CD8-positive, alpha-beta memory T cell (primary cell): ENCODE results near the gene KCNIP1. TPM values are rescaled to one million over a fixed set of nuclear protein-coding genes. Genes with fewer than 3 reads are reported as not detected.
A peak's percentile ranks its signal among the peaks of the same experiment; 100 is the strongest.

ENCODE experiments used
- CTCF ChIA-PET: fragments of 350-600 bp; sonication (Branson Sonifier 250); formaldehyde crosslinking; loops from one replicate; lab custom pipeline; 2021; ENCODE audit warnings: antibody characterized with exemption; lab: Charles Lee
- POLR2A ChIA-PET: fragments of 350-600 bp; sonication (Branson Sonifier 250); formaldehyde crosslinking; loops from one replicate; lab custom pipeline; 2021; ENCODE audit warnings: antibody characterized with exemption; lab: Charles Lee
- DNase-seq, 5 donors: peaks; one replicate each; pipeline versions ENCODE4 v3.0.0 to v3.0.0-alpha.2; 2020 to 2022; ENCODE audit warnings: mixed read lengths in 1 of 5
- H3K27ac ChIP-seq: one replicate; pipeline ENCODE4 v1.7.0; 2013; ENCODE audit warnings: low read depth, mild to moderate bottlenecking, low read length, moderate library complexity
- H3K27me3 ChIP-seq: 2 replicates; pipeline ENCODE4 v1.7.0; 2013; ENCODE audit warnings: low read length, mild to moderate bottlenecking; ENCODE audit not compliant: insufficient read depth, poor library complexity, severe bottlenecking
- H3K36me3 ChIP-seq: 2 replicates; pipeline ENCODE4 v1.7.0; 2013; ENCODE audit warnings: mild to moderate bottlenecking, low read length, moderate library complexity; ENCODE audit not compliant: insufficient read depth
- H3K4me1 ChIP-seq: 2 replicates; pipeline ENCODE4 v1.7.0; 2013; ENCODE audit warnings: mild to moderate bottlenecking, low read length, moderate library complexity; ENCODE audit not compliant: insufficient read depth
- H3K4me3 ChIP-seq: 2 replicates; pipeline ENCODE4 v1.7.0; 2013; ENCODE audit warnings: mild to moderate bottlenecking, low read length
- H3K9me3 ChIP-seq: 2 replicates; pipeline ENCODE4 v1.7.0; 2013; ENCODE audit warnings: mild to moderate bottlenecking, low read length
- H3K27ac Mint-ChIP-seq, 8 donors: one replicate each; pipeline ENCODE4 v1.8.0; 2020 to 2021; ENCODE audit warnings: mixed read lengths in 8 of 8, mild to moderate bottlenecking in 6 of 8, inconsistent platforms in 3 of 8, moderate library complexity in 3 of 8
- H3K27me3 Mint-ChIP-seq, 2 donors: one replicate each; pipeline ENCODE4 v1.8.0; 2020 to 2021; ENCODE audit warnings: mixed read lengths in 2 of 2, mild to moderate bottlenecking in 1 of 2, moderate library complexity in 1 of 2
- H3K36me3 Mint-ChIP-seq, 3 donors: one replicate each; pipeline ENCODE4 v1.8.0; 2020 to 2021; ENCODE audit warnings: mixed read lengths in 3 of 3, inconsistent platforms in 1 of 3, mild to moderate bottlenecking in 1 of 3
- H3K4me1 Mint-ChIP-seq, 3 donors: one replicate each; pipeline ENCODE4 v1.8.0; 2020 to 2021; ENCODE audit warnings: mixed read lengths in 3 of 3, inconsistent platforms in 1 of 3, mild to moderate bottlenecking in 1 of 3
- H3K4me3 Mint-ChIP-seq, 7 donors: one replicate each; pipeline ENCODE4 v1.8.0; 2020 to 2021; ENCODE audit warnings: mixed read lengths in 7 of 7, mild to moderate bottlenecking in 6 of 7, moderate library complexity in 4 of 7, inconsistent platforms in 2 of 7
- H3K9me3 Mint-ChIP-seq, 5 donors: one replicate each; pipeline ENCODE4 v1.8.0; 2020 to 2022; ENCODE audit warnings: mixed read lengths in 5 of 5, mild to moderate bottlenecking in 3 of 5, moderate library complexity in 2 of 5, inconsistent platforms in 1 of 5
- polyA plus RNA-seq: library from polyadenylated mRNA; unstranded; fragments of 300-500 nt; fragmentation: Illumina TruSeq; gene quantifications from one replicate; pipeline ENCODE4 v1.2.3, GENCODE V29; 2021
- total RNA-seq, 2 experiments: library from RNA; stranded (reverse); gene quantifications; one replicate each; pipeline ENCODE4 v1.2.3, GENCODE V29; 2021

KCNIP1 gene
- total and polyA plus RNA-seq, 3 experiments from 2014 or later: not detected

DNA sequence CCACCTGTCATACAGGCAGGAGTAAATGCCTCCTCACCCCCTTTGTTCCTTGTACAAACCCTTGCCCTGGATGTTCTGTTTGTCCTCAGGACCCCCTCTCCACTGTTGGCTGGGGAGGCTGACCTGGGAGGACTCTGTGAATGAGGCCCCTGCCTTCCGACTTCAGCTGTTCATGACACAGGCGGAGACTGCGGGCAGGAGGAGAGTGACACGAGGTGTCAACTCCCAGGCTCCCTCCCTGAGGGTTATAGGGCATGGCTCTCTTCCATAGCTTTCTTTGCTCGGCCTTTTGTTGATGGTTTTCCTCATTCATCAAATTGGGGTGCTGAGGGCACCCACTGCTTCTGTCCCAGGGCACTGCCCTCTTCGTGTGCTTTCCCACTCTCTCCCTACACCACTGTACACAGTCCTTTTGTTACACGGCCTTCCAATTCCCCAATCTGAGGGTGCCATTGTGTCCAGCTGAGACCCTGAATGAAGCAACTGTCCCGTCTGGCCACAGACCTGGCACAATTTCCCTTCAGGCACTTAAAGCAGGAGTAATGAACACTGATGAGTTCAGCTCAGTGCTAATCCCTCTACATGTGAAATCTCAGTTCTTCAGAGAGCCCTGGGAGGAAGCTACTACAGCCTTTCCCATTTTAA lies 33.8 kb downstream of the KCNIP1 start:
- H3K27me3 ChIP-seq: no peaks in the 10 kb centered on the region
- ChIA-PET POLR2A (no interaction called here), CTCF (no interaction called here)
- no peaks in the 10 kb centered on the region for H3K4me1 ChIP-seq
- no peak overlapping the region for H3K4me3 Mint-ChIP-seq
- H3K27me3 Mint-ChIP-seq: peaks cover 5 to 26% of the 10 kb centered on the region in 2 donors
- no peaks in the 10 kb centered on the region for H3K36me3 ChIP-seq
- no peaks in the 10 kb centered on the region for H3K9me3 ChIP-seq
- H3K36me3 Mint-ChIP-seq: no peaks in the 10 kb centered on the region
- H3K4me3 ChIP-seq: no peak overlapping the region
- no peak overlapping the region for H3K27ac Mint-ChIP-seq
- H3K27ac ChIP-seq: no peak overlapping the region
- no peak for DNase-seq
- H3K4me1 Mint-ChIP-seq: no peaks in the 10 kb centered on the region
- no peaks in the 10 kb centered on the region for H3K9me3 Mint-ChIP-seq

DNA sequence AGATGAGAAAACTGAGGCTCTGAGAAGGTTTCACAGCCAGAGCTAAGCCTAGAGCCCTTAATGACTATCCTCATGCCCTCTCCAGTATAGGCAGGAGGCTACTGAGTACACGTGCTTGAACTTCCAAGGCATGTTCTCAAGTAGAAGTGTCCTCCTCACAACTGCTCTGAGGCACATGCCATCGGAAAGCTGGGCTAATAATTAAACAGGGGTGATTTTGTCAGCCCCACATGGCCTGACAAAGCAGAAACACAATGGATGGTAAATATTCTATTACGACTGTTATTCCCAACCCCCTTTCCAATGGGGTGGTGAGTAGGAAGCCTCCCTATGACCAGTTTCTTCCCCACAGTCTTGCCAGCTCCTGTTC lies 34.3 kb downstream of the KCNIP1 start:
- no peaks in the 10 kb centered on the region for H3K9me3 Mint-ChIP-seq
- H3K9me3 ChIP-seq: no peaks in the 10 kb centered on the region
- H3K4me3 Mint-ChIP-seq: no peak overlapping the region
- no peak overlapping the region for H3K27ac ChIP-seq
- H3K36me3 ChIP-seq: no peaks in the 10 kb centered on the region
- H3K27me3 Mint-ChIP-seq: peaks cover 5 to 22% of the 10 kb centered on the region in 2 donors
- no peaks in the 10 kb centered on the region for H3K27me3 ChIP-seq
- ChIA-PET POLR2A (no interaction called here), CTCF (no interaction called here)
- no peaks in the 10 kb centered on the region for H3K4me1 Mint-ChIP-seq
- H3K4me3 ChIP-seq: no peak overlapping the region
- H3K27ac Mint-ChIP-seq: no peak overlapping the region
- H3K4me1 ChIP-seq: no peaks in the 10 kb centered on the region
- no peaks in the 10 kb centered on the region for H3K36me3 Mint-ChIP-seq
- DNase-seq: no peak

DNA sequence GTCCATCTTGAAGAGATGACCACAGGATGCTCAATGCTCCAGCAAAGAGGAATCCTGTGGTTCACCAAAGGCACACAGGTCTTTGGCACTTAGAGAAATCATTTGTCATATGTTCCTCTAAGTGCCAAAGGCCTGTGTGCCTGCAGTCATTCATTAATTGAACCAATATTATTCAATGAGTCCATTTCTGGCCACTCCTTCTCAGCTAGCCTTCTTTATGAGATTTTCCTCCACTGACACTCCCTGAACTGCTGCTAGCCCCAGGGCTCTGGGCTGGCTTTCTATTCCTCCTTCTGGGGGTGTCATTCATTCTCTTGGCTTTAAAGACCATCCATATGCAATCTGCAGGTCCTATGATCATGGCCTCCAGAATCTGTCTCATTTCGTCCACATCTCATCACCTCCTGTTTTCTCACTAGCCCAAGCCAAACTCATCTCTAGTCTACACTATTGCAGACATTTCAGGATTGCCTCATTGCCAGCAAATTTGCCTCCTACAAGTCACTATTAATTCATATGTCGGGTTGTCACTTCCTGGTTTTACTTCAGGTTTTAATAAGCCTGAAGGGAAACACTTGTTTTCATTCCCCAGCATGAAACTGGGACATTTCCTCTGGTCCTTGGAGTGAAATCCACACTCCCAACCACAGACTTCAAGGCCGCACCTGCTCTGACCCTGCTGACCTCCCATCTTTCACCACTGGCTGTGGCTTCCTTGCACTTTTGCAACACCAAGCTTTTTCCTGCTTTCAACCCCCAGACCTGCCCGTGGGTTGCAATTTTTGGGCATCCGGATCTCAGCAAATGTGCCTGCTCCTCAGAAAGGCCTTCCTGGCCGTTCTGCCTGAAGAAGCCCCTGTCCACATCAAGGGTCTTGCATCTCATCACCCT lies 35.1 kb downstream of the KCNIP1 start:
- Histone ChIP-seq H3K4me3 (no peak overlapping the region), H3K36me3 (no peaks in the 10 kb centered on the region), H3K27ac (no peak overlapping the region), H3K9me3 (no peaks in the 10 kb centered on the region), H3K27me3 (no peaks in the 10 kb centered on the region), H3K4me1 (no peaks in the 10 kb centered on the region)
- ChIA-PET POLR2A (no interaction called here), CTCF (no interaction called here)
- DNase-seq: no peak
- H3K27me3 Mint-ChIP-seq: peaks cover 5 to 22% of the 10 kb centered on the region in 2 donors
- no peaks in the 10 kb centered on the region for H3K36me3 Mint-ChIP-seq
- H3K9me3 Mint-ChIP-seq: no peaks in the 10 kb centered on the region
- no peak overlapping the region for H3K27ac Mint-ChIP-seq
- no peak overlapping the region for H3K4me3 Mint-ChIP-seq
- H3K4me1 Mint-ChIP-seq: no peaks in the 10 kb centered on the region

DNA sequence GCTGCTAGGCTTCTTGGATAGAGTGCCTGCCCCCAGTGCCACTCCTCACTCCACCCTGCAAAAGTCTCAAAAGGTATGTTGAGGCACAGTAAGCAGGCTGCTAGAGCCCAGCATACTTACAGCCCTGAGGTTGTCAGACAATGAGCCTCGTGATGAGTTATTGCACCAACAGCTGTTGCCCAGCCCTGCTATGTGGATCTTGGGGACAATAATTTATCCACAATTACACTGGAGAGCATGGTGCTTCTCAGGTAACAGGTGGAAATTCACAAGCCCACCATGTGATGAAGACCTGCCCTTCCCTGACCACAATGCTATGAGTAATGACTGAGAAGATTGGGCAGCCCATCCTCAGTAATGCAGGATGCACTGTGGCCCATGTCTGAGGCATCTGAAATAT lies 36.5 kb downstream of the KCNIP1 start:
- no peak overlapping the region for H3K27ac Mint-ChIP-seq
- no peaks in the 10 kb centered on the region for H3K4me1 Mint-ChIP-seq
- Histone ChIP-seq H3K27ac (no peak overlapping the region), H3K36me3 (no peaks in the 10 kb centered on the region), H3K4me3 (no peak overlapping the region), H3K9me3 (no peaks in the 10 kb centered on the region), H3K4me1 (no peaks in the 10 kb centered on the region), H3K27me3 (no peaks in the 10 kb centered on the region)
- H3K9me3 Mint-ChIP-seq: peaks cover 1 to 6% (median 5%) of the 10 kb centered on the region in 5 donors
- H3K4me3 Mint-ChIP-seq: no peak overlapping the region
- DNase-seq: no peak
- peaks cover 4 to 19% of the 10 kb centered on the region in 2 donors for H3K27me3 Mint-ChIP-seq
- H3K36me3 Mint-ChIP-seq: no peaks in the 10 kb centered on the region
- POLR2A ChIA-PET: no interaction called here
- CTCF ChIA-PET: no interaction called here

DNA sequence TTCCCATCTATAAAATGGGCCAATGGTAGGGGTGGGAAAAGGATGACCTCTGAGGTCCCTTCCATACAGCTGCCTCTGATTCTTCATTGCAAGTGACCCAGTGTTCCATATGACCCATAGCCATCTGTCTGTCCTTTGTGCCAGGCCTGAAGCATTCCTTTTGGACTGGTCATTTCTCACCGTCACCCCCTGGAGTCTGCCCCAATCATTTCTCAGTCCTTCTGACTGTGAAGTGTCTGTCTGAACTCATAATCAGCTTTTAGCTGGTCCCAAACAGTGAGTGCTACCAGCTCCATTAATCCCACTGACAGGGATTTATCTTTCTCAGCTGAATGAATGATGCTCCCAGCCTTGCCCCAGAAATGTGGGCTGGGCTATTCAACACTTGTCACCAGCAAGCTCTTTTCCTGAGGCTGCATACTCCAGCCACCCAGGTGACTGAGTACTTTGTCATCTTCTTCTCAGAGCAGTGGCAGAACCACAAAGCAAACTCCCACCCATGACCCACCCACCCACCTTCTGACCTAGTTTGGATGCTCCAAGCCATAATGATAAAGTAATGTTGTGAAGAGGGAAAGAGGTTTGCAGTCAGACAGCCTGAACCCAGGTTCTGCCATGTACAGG lies 37.4 kb downstream of the KCNIP1 start:
- Mint-ChIP-seq H3K27ac (no peak overlapping the region), H3K27me3 (peaks cover 4 to 19% of the 10 kb centered on the region in 2 donors), H3K4me1 (no peaks in the 10 kb centered on the region), H3K9me3 (peaks cover 2 to 11% (median 7%) of the 10 kb centered on the region in 5 donors), H3K36me3 (no peaks in the 10 kb centered on the region), H3K4me3 (no peak overlapping the region)
- H3K4me3 ChIP-seq: no peak overlapping the region
- no peaks in the 10 kb centered on the region for H3K9me3 ChIP-seq
- H3K27ac ChIP-seq: no peak overlapping the region
- DNase-seq: no peak
- ChIA-PET POLR2A (no interaction called here), CTCF (no interaction called here)
- no peaks in the 10 kb centered on the region for H3K27me3 ChIP-seq
- H3K36me3 ChIP-seq: no peaks in the 10 kb centered on the region
- no peaks in the 10 kb centered on the region for H3K4me1 ChIP-seq

DNA sequence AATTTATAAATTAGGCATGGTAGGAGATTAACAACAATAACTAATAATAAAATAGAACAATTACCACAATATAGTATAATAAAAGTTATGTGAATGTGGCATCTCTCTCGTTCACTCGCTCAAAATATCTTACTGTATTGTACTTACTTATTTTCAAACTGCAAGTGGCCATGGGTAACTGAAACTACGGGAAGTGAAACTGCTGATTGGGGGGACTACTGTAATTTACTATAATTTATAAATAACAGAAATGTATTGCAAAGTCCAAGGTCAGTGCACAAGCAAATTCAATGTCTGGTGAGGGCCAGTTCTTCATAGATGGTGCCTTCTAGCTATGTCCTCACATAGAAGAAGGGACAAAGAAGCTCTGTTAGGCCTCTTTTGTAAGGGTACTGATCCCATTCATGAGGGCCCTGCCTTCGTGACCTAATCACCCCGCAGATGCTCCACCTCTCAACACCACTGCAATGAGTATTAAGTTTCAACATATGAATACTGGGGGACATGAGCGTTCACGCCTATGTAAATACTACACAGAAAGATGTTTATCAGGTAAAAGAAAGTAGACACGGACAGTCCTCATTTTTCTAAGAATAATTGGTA lies 39.0 kb downstream of the KCNIP1 start:
- no peaks in the 10 kb centered on the region for H3K4me1 ChIP-seq
- ChIA-PET CTCF (no interaction called here), POLR2A (no interaction called here)
- no peaks in the 10 kb centered on the region for H3K36me3 ChIP-seq
- Mint-ChIP-seq H3K27ac (no peak overlapping the region), H3K4me3 (no peak overlapping the region), H3K9me3 (peaks cover 2 to 13% (median 7%) of the 10 kb centered on the region in 5 donors), H3K27me3 (peaks cover 2 to 16% of the 10 kb centered on the region in 2 donors), H3K4me1 (no peaks in the 10 kb centered on the region), H3K36me3 (no peaks in the 10 kb centered on the region)
- DNase-seq: no peak
- no peaks in the 10 kb centered on the region for H3K9me3 ChIP-seq
- no peak overlapping the region for H3K27ac ChIP-seq
- H3K27me3 ChIP-seq: no peaks in the 10 kb centered on the region
- no peak overlapping the region for H3K4me3 ChIP-seq

DNA sequence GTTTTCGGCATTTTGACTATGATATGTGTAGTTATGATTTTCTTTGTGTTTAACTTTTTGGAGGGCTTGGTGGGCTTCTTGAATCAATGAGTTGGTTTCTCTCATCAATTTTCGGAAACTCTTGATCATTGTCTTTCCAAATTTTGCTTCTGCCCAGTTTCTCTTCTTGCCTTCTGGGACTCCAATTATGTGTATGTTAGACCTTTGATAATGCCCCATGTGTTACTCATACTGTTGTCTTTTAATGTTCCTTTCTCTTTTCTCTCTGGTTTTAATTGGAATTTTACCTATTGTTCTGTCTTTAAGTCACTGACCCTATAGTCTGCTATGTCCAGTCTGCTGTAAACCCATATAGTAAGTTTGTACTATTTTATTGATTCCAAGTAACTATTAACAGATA lies 41.5 kb downstream of the KCNIP1 start:
- Histone ChIP-seq H3K27ac (no peak overlapping the region), H3K4me1 (no peaks in the 10 kb centered on the region), H3K9me3 (no peaks in the 10 kb centered on the region), H3K27me3 (no peaks in the 10 kb centered on the region), H3K36me3 (no peaks in the 10 kb centered on the region), H3K4me3 (no peak overlapping the region)
- H3K4me3 Mint-ChIP-seq: no peak overlapping the region
- DNase-seq: no peak
- peaks cover 2 to 10% of the 10 kb centered on the region in 2 donors for H3K27me3 Mint-ChIP-seq
- peaks cover 2 to 13% (median 7%) of the 10 kb centered on the region in 5 donors for H3K9me3 Mint-ChIP-seq
- ChIA-PET POLR2A (no interaction called here), CTCF (no interaction called here)
- no peaks in the 10 kb centered on the region for H3K36me3 Mint-ChIP-seq
- H3K4me1 Mint-ChIP-seq: no peaks in the 10 kb centered on the region
- no peak overlapping the region for H3K27ac Mint-ChIP-seq

DNA sequence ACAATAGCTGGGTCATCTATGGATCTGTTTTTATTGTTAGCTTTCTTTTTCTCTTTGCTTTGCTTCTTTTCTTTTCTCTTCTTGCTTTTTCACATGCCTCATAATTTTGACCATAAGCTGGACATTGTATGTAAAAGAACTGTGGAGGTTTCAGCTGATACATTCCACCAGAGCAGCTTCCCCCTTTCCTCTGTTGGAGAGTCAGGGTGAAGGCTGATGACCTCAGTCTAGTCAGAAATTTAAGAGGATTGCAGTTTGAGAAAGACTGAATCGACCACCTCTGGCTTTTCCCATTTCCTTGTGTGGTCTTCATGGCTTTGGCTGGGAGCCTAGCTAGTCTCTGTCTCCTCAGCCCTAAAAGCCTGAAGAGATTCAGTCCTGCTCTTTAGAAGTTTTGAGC lies 42.0 kb downstream of the KCNIP1 start:
- CTCF ChIA-PET: no interaction called here
- H3K4me3 ChIP-seq: no peak overlapping the region
- peaks cover 2 to 9% of the 10 kb centered on the region in 2 donors for H3K27me3 Mint-ChIP-seq
- no peak overlapping the region for H3K27ac ChIP-seq
- no peaks in the 10 kb centered on the region for H3K27me3 ChIP-seq
- H3K36me3 ChIP-seq: no peaks in the 10 kb centered on the region
- no peaks in the 10 kb centered on the region for H3K36me3 Mint-ChIP-seq
- H3K4me3 Mint-ChIP-seq: no peak overlapping the region
- POLR2A ChIA-PET: no interaction called here
- peaks cover 2 to 13% (median 7%) of the 10 kb centered on the region in 5 donors for H3K9me3 Mint-ChIP-seq
- H3K9me3 ChIP-seq: no peaks in the 10 kb centered on the region
- H3K27ac Mint-ChIP-seq: peak overlapping the region in 1 of 8 donors; percentile 16
- DNase-seq: no peak
- H3K4me1 ChIP-seq: no peaks in the 10 kb centered on the region
- H3K4me1 Mint-ChIP-seq: no peaks in the 10 kb centered on the region
